Measurements from ENCODE around the gene TM4SF1. TPM values are rescaled to one million over a fixed set of nuclear protein-coding genes. Genes with fewer than 3 reads are reported as not detected.

Gene TM4SF1
- total and polyA plus RNA-seq, 10 donors = 31.0 to 260 (median 123) TPM

GRCh38 chr3:149407898-149408297 is 30.4 kb upstream of the TM4SF1 start:
- no peaks in the 10 kb centered on the region for H3K9me3 ChIP-seq
- TF ChIP-seq POLR2AphosphoS5 (IDR thresholded peaks at IDR 0.05) = no peak
- no peak overlapping the region for H3K4me3 ChIP-seq
- no peaks in the 10 kb centered on the region for H3K4me1 ChIP-seq
- H3K27me3 ChIP-seq (replicated peaks in 1 of 7) = no peaks in the 10 kb centered on the region
- 57 to 75% (median 71%) methylated on average over 3 of the region's 3 CpGs for WGBS, 5 donors
- no peaks in the 10 kb centered on the region for H3K36me3 ChIP-seq
- intact Hi-C loops (cut with DNase I; ENCODE audit: low total_unique reads) = no loop called here
- no peak for DNase-seq
- H3K27ac ChIP-seq = no peak overlapping the region

GRCh38 chr3:149406244-149406752 is 28.8 kb upstream of the TM4SF1 start:
- TF ChIP-seq, protein P1, sequence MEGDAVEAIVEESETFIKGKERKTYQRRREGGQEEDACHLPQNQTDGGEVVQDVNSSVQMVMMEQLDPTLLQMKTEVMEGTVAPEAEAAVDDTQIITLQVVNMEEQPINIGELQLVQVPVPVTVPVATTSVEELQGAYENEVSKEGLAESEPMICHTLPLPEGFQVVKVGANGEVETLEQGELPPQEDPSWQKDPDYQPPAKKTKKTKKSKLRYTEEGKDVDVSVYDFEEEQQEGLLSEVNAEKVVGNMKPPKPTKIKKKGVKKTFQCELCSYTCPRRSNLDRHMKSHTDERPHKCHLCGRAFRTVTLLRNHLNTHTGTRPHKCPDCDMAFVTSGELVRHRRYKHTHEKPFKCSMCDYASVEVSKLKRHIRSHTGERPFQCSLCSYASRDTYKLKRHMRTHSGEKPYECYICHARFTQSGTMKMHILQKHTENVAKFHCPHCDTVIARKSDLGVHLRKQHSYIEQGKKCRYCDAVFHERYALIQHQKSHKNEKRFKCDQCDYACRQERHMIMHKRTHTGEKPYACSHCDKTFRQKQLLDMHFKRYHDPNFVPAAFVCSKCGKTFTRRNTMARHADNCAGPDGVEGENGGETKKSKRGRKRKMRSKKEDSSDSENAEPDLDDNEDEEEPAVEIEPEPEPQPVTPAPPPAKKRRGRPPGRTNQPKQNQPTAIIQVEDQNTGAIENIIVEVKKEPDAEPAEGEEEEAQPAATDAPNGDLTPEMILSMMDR (IDR thresholded peaks at IDR 0.05 in 8 of 11, conservative IDR thresholded peaks at IDR 0.05 in 3 of 11) = no peak
- TF ChIP-seq POLR2AphosphoS5 (IDR thresholded peaks at IDR 0.05) = no peak
- no peak for TF ChIP-seq POLR2A (IDR thresholded peaks at IDR 0.05)
- intact Hi-C loops (cut with DNase I; ENCODE audit: low total_unique reads) = no loop called here
- H3K4me1 ChIP-seq = no peaks in the 10 kb centered on the region
- no peak for DNase-seq
- H3K4me3 ChIP-seq = no peak overlapping the region
- H3K9me3 ChIP-seq = no peaks in the 10 kb centered on the region
- H3K27me3 ChIP-seq (replicated peaks in 1 of 7) = no peaks in the 10 kb centered on the region
- no peak overlapping the region for H3K27ac ChIP-seq
- 66 to 96% (median 94%) methylated on average over 2 of the region's 2 CpGs for WGBS, 5 donors
- no peaks in the 10 kb centered on the region for H3K36me3 ChIP-seq

DNA sequence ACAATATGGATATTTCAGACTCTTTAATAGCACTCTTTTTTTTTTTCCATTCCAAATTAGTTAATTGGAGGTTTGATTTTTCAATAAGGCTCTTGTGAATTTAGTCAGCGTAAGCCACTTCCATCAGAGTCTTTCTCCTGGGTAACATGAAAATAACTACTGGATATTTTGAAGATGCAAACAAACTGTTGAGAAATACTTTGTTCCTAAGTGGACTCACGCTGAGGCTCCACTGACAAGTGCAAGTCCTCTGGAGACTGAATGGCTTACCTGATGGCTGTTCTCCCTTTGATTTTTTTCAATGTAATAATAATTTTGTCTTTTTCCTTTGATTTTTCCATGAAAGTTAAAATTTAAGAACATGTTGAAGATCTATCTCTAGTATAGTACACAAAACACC is 26.0 kb upstream of the TM4SF1 start:
- Histone ChIP-seq H3K9me3 (no peaks in the 10 kb centered on the region), H3K36me3 (no peaks in the 10 kb centered on the region), H3K27ac (no peak overlapping the region), H3K27me3 (replicated peaks in 1 of 7) (no peaks in the 10 kb centered on the region), H3K4me1 (no peaks in the 10 kb centered on the region), H3K4me3 (no peak overlapping the region)
- TF ChIP-seq POLR2A (IDR thresholded peaks at IDR 0.05) (no peak), POLR2AphosphoS5 (IDR thresholded peaks at IDR 0.05) (no peak)
- TF ChIP-seq, protein P1 (IDR thresholded peaks at IDR 0.05 in 8 of 11, conservative IDR thresholded peaks at IDR 0.05 in 3 of 11) = no peak
- intact Hi-C loops (cut with DNase I; ENCODE audit: low total_unique reads) = no loop called here
- no peak for DNase-seq
- WGBS, 5 donors = 90 to 99% (median 95%) methylated on average over 2 of the region's 2 CpGs

- H3K36me3 ChIP-seq = no peaks in the 10 kb centered on the region
- no peak overlapping the region for H3K4me3 ChIP-seq
- H3K27ac ChIP-seq = no peak overlapping the region
- WGBS, 5 donors = 75 to 87% (median 86%) methylated on average over 3 of the region's 3 CpGs
- DNase-seq = no peak
- H3K4me1 ChIP-seq = no peaks in the 10 kb centered on the region
- H3K27me3 ChIP-seq (replicated peaks in 1 of 7) = no peaks in the 10 kb centered on the region
- TF ChIP-seq POLR2A (IDR thresholded peaks at IDR 0.05) (no peak), POLR2AphosphoS5 (IDR thresholded peaks at IDR 0.05) (no peak)
- TF ChIP-seq, protein P1 (IDR thresholded peaks at IDR 0.05 in 8 of 11, conservative IDR thresholded peaks at IDR 0.05 in 3 of 11) = no peak
- intact Hi-C loops (cut with DNase I; ENCODE audit: low total_unique reads) = no loop called here
- H3K9me3 ChIP-seq = no peaks in the 10 kb centered on the region
These were observed 25.0 kb upstream of the TM4SF1 start for GRCh38 chr3:149402481-149402880.

- no peak overlapping the region for H3K4me3 ChIP-seq
- H3K27ac ChIP-seq = no peak overlapping the region
- 81 to 87% (median 84%) methylated on average over 2 of the region's 2 CpGs for WGBS, 5 donors
- no peaks in the 10 kb centered on the region for H3K4me1 ChIP-seq
- H3K36me3 ChIP-seq = no peaks in the 10 kb centered on the region
- no peak for DNase-seq
- no peaks in the 10 kb centered on the region for H3K9me3 ChIP-seq
- H3K27me3 ChIP-seq (replicated peaks in 1 of 7) = no peaks in the 10 kb centered on the region
- intact Hi-C loops (cut with DNase I; ENCODE audit: low total_unique reads) = no loop called here
- TF ChIP-seq POLR2AphosphoS5 (IDR thresholded peaks at IDR 0.05) = no peak
- TF ChIP-seq, protein P1 (IDR thresholded peaks at IDR 0.05 in 8 of 11, conservative IDR thresholded peaks at IDR 0.05 in 3 of 11) = no peak
- TF ChIP-seq POLR2A (IDR thresholded peaks at IDR 0.05) = no peak
These were observed 24.5 kb upstream of the TM4SF1 start for GRCh38 chr3:149401926-149402310.

All from spleen (tissue), 11 donors.